ENCODE results near the gene EPN1. TPM values are rescaled to one million over a fixed set of nuclear protein-coding genes. Genes with fewer than 3 reads are reported as not detected.

Gene EPN1
- total RNA-seq, 2 experiments from 2014 or later: 39.0 to 40.5 TPM

- DNase-seq (peak in 5 of 14 experiments; percentile 28 to 72 (median 50)), ATAC-seq (ENCODE audit: poor library complexity) (peak; percentile 6)
- Mint-ChIP-seq H3K4me1 (ENCODE audit: low read depth) (peaks cover 60% of the 10 kb centered on the region), H3K4me3 (peak overlapping the region; percentile 86), H3K27ac (peak overlapping the region; percentile 74), H3K36me3 (ENCODE audit: low read depth) (peaks cover 26% of the 10 kb centered on the region), H3K27me3 (no peaks in the 10 kb centered on the region), H3K9me3 (peaks cover 3% of the 10 kb centered on the region)
- H3K4me3 ChIP-seq (ENCODE audit: low read length): peak overlapping the region; percentile 78
- intact Hi-C loops (cut with DNase I, micrococcal nuclease): loop anchor here in 1 of 2 experiments (5.0 kb wide), 2 partner anchors 44 to 254 kb away; partner anchors contain the start of genes FIZ1 and RPL28
- peaks cover 0 to 5% of the 10 kb centered on the region in 2 experiments for H3K9me3 ChIP-seq (ENCODE audit: control insufficient read depth in 1 of 2, insufficient read depth in 1 of 2, low read length in 2 of 2)
- no peaks in the 10 kb centered on the region for H3K27me3 ChIP-seq (ENCODE audit: control insufficient read depth in 1 of 2, insufficient read depth in 2 of 2, low read length in 2 of 2)
- CTCF ChIA-PET: interaction anchor here (0.7 to 1.9 kb wide), 3 partner anchors 9 to 11 kb away, joined by 3 to 16 read pairs (median 16); no protein-coding TSS in a partner anchor
- peaks cover 15% of the 10 kb centered on the region for H3K36me3 ChIP-seq (ENCODE audit: insufficient read depth, low read length)
- peak overlapping the region; percentile 42 to 78 for H3K27ac ChIP-seq (ENCODE audit: low read depth in 1 of 2, low read length in 2 of 2)
- peaks cover 79% of the 10 kb centered on the region for H3K4me1 ChIP-seq (ENCODE audit: insufficient read depth, low read length)
- TF ChIP-seq CTCF (IDR thresholded peaks at IDR 0.05): no peak
- POLR2A ChIA-PET: interaction anchor here (0.6 to 3.0 kb wide), 9 partner anchors 9 to 386 kb away, joined by 3 to 30 read pairs (median 14); partner anchors contain the start of genes FIZ1, U2AF2, ZNF524 and ZNF784
Observed at GRCh38 chr19:55641426-55642152, 33.4 kb upstream of the EPN1 start.

GRCh38 chr19:55642153-55643002 is 32.6 kb upstream of the EPN1 start:
- no peak for ATAC-seq (ENCODE audit: poor library complexity)
- Histone ChIP-seq H3K4me1 (ENCODE audit: insufficient read depth, low read length) (peaks cover 76% of the 10 kb centered on the region), H3K36me3 (ENCODE audit: insufficient read depth, low read length) (peaks cover 15% of the 10 kb centered on the region), H3K27ac (ENCODE audit: low read depth in 1 of 2, low read length in 2 of 2) (peak overlapping the region; percentile 71 to 78), H3K4me3 (ENCODE audit: low read length) (peak overlapping the region; percentile 78), H3K27me3 (ENCODE audit: control insufficient read depth in 1 of 2, insufficient read depth in 2 of 2, low read length in 2 of 2) (no peaks in the 10 kb centered on the region), H3K9me3 (ENCODE audit: control insufficient read depth in 1 of 2, insufficient read depth in 1 of 2, low read length in 2 of 2) (peaks cover 0 to 5% of the 10 kb centered on the region in 2 experiments)
- Mint-ChIP-seq H3K27me3 (no peaks in the 10 kb centered on the region), H3K4me3 (peak overlapping the region; percentile 89), H3K4me1 (ENCODE audit: low read depth) (peaks cover 60% of the 10 kb centered on the region), H3K9me3 (peaks cover 3% of the 10 kb centered on the region), H3K27ac (peak overlapping the region; percentile 88), H3K36me3 (ENCODE audit: low read depth) (peaks cover 26% of the 10 kb centered on the region)
- ChIA-PET CTCF (interaction anchor here (1.9 kb wide), 2 partner anchors 11 kb away, joined by 16 read pairs; no protein-coding TSS in a partner anchor), POLR2A (interaction anchor here (0.6 to 3.0 kb wide), 15 partner anchors 8 to 525 kb away, joined by 3 to 30 read pairs (median 4); partner anchors contain the start of genes FIZ1, PPP1R12C, U2AF2 and ZNF524)
- DNase-seq: peak in 6 of 14 experiments; percentile 27 to 59 (median 38)
- intact Hi-C loops (cut with DNase I, micrococcal nuclease): loop anchor here in 1 of 2 experiments (5.0 kb wide), 2 partner anchors 45 to 255 kb away; partner anchors contain the start of genes FIZ1 and RPL28
- TF ChIP-seq CTCF (IDR thresholded peaks at IDR 0.05): no peak

Measured in CD4-positive, alpha-beta T cell (primary cell).